Islet precursor cell (in vitro differentiated cells): Measurements from ENCODE around the gene EXOC1.
A peak's percentile ranks its signal among the peaks of the same experiment; 100 is the strongest.
"Not testable (repeated sequence)": the region's sequence is repeated elsewhere in the genome, so short reads cannot be mapped to it uniquely, and the experiment has no call there.

ENCODE experiments used
- DNase-seq: peaks from one replicate; pipeline ENCODE4 v3.0.0-alpha.2; 2018

EXOC1 gene, protein sequence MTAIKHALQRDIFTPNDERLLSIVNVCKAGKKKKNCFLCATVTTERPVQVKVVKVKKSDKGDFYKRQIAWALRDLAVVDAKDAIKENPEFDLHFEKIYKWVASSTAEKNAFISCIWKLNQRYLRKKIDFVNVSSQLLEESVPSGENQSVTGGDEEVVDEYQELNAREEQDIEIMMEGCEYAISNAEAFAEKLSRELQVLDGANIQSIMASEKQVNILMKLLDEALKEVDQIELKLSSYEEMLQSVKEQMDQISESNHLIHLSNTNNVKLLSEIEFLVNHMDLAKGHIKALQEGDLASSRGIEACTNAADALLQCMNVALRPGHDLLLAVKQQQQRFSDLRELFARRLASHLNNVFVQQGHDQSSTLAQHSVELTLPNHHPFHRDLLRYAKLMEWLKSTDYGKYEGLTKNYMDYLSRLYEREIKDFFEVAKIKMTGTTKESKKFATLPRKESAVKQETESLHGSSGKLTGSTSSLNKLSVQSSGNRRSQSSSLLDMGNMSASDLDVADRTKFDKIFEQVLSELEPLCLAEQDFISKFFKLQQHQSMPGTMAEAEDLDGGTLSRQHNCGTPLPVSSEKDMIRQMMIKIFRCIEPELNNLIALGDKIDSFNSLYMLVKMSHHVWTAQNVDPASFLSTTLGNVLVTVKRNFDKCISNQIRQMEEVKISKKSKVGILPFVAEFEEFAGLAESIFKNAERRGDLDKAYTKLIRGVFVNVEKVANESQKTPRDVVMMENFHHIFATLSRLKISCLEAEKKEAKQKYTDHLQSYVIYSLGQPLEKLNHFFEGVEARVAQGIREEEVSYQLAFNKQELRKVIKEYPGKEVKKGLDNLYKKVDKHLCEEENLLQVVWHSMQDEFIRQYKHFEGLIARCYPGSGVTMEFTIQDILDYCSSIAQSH

GRCh38 chr4:55853484-55854046 is at the start of gene EXOC1:
TSS of gene EXOC1 (plus strand) at chr4:55853648. CDS start at chr4:55858324, 4,676 bp downstream.
- peak; percentile 99 for DNase-seq

DNA sequence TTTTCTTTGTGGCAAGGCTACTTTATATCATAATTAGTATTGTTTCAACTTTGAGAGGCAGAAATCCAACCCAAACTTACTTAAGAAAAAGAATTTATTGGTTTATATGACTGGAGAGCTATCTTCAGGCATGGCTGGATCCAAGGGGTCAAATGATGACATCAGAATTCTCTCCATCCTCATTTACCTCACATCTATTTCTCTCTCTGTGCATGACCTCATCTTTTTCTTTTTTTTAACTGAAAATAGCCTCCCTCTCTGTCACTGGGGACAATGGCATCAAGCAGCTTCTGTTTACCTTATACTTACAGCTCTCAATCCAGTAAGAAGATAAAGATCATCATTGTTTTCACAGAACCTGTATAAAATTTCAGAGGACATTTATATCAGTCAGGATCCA is 45.9 kb upstream of the EXOC1 start:
- DNase-seq, result no peak

GRCh38 chr4:55808186-55808585 is 45.3 kb upstream of the EXOC1 start:
- DNase-seq, result no peak

GRCh38 chr4:55808632-55809031 is 44.8 kb upstream of the EXOC1 start:
- DNase-seq, result no peak

GRCh38 chr4:55817691-55818090 is 35.8 kb upstream of the EXOC1 start:
- no peak for DNase-seq

DNA sequence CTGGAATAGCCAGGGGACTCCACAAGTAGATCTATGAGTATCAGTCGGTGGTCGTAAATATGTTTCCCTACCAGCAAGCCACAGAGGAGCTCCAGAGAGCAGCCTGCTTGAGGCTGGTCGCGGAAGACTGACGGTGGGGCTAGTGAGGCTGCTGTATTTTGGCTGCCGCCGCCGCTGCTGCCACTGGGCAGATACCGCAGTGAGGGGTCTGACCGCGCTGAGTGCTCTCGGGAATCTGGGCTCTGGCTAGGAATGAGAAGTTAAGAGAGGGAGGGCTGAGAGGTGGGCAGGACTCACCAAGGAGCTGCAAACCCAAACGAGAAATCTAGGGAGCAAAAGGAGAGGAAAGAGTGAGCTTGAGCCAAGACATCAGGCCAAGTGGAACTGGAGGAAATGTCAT is 33.8 kb upstream of the EXOC1 start, which contains the start of gene EXOC1L:
Gene EXOC1L (plus strand): TSS at position 157 of the 400 bp plus-strand sequence. CDS start 237 bp downstream, at position 394.
- peak; percentile 93 for DNase-seq

DNA sequence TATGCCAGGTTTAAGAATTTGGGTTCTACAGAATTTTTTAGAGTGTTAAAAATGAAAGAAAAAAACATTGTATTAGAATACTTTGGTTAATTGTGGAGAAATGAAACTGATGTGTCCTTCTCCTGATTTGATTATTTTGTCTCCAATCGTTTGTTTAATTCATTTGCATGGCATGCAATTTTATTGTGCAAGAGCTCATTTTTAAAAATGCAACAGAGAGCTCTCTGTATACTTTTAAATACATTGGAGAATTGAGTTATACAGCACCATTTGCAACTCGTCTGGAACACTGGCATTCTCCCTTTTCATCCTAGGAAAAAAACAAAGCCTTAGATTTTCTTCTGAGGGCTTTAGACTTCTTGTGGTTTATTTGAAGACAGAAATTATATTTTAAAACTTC is 33.2 kb upstream of the EXOC1 start:
- no peak for DNase-seq

DNA sequence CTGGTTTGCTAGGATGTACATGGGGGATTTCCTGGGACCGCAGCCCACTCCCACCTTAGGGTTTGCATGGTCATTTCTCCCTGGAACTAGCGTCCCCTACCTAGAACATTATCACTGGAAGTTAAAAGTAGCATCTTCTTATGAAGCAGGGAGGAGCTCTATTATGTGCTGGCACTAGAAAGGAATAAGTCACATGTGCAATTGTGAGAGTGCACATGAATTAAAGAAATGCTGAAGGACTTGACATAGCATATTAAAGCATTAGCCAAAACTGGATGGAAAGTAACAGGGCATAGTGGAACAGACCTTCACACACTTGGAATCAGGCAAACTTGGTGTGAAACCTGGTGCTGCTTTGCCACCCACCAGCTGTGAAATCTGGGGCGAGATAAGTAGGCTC is 31.1 kb upstream of the EXOC1 start:
- DNase-seq, result no peak

DNA sequence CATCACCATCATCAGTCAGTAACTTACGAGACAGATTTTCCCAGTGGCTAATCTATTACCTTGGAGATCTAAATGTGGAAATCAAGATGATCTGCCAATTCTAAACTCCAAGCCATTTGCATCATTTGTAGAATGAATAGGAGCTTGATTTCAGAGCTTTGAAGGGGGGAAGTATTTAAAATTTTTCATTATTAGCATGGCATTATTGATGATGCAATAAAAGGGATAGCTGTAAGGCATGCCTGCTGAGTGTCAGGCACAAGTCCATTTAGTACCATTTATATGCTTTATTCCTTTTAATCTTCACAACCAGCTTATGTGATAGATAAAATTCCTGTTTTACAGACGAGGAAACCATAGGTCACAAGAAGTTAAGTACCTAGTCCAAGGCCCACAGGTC is 28.6 kb upstream of the EXOC1 start:
- no peak for DNase-seq

DNA sequence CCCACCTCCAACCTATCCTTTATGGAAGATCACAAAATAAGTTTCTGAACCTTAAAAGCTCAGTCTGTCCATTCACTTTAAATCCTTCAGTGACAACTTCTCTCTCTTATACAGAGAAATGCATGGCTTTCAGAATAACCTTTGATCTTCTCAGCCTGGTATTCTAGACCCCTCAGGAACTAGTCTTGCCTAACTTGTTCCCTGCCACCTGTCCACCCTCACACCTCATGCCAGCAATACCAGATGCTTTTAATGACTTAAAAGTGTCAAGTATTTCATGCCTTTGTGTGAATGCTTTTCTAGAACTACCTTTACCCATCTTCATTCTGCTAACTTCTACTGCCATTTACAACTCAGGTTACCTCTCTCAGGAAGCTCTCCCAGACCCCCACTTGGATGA is 26.5 kb upstream of the EXOC1 start:
- DNase-seq, result no peak

DNA sequence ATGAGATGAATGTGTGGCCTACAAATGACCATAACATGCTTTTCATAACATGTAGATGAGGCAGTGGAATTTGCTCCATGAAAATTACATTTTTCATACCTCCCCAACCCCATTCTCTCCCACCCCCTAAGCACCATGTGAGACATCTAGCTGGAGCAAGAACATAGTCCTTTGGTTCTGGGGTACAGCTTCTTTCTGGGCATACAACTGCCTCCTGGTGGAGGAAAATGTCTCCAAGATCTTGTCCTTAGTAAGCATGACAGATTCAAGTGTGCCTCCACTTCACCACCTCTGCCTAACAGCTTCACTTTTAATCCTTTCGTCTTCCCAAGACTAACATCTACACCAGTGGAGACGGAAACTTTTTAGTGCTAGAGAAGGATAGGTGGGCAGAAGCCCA is 25.9 kb upstream of the EXOC1 start:
- DNase-seq, result no peak

DNA sequence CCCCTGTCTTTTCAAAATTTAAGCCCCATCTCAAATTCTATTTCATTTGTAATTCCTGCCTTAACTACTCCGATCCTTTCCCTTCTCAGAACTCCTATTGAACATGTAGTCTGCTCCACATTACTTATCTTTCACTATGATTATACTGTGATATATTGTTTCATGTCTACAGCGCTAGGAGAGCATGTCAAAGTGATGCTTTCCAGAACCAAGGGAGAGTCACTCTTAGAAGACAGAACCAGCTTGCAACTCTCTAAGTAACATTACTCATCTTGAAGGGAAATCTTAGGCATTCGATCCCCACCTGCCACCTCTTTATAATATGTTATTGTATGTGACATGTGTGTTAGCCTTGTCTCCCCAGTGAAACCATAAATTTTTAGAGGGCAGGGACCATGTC is 23.4 kb upstream of the EXOC1 start:
- no peak for DNase-seq

GRCh38 chr4:55830716-55831115 is 22.7 kb upstream of the EXOC1 start:
- DNase-seq, result no peak

DNA sequence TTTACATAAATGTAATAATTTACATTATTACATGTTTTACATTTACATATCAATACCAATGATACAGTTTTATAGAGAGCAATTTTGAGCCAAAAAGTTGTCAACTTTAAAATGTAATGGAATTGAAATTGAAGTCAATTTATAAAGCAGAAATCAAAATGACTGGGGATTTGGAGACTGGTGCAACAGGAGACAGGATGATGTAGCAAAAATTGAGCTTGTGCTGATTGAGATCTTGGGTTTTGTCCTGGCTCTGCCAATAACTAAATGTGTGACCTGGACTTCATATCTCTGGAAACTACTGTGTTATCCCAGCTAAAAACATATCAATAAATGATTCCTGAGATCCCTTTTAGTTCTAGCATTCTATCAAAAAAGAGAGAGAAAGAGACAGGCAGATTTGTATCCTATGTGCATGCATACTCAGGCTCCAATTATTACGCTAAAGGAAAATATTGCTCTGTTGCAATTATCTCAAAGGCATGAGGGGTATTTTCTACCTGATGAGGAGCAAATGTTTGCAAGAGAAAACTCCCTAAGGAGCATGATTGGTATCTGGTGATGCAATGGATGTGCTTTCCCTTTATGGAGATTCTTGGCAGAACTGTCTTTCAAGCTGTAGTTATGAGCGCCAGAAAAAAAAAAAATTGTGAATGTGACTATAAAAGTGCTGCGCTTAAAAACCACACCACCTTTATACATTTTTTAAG is 19.2 kb upstream of the EXOC1 start:
- DNase-seq, result no peak

DNA sequence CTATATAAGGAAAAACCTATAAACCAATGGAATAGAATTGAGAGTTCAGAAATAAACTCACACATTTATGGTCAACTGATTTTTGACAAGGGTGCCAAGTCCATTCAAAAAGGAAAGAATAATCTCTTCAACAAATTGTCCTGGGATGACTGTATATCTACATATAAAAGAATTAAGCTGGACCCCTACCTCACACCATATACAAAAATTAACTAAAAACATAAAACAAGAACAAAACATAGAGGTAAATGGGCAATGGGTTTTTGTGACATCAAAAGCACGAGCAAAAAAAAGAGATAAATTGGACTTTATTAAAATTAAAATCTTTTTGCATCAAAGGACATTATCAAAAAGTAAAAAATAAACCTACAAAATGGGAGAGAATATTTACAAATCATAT is 15.5 kb upstream of the EXOC1 start:
- DNase-seq, result no peak

DNA sequence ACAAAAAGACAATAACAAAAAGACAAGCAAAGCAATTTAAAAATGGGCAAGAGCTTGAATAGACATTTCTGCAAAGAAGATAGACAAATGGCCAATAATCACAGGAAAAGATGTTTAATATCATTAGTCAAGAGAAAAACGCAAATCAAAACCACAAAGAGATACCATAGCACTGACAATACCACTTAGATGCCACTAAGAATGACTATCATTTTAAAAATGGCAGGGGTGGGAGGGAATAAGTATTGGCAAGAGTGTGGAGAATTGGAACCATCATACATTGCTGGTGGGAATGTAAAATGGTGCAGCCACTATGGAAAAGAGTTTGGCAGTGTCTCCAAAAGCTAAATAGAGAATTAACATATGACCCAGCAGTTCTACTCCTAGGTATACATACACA is 15.1 kb upstream of the EXOC1 start:
- no peak for DNase-seq

- no peak for DNase-seq
These were observed 14.5 kb upstream of the EXOC1 start for GRCh38 chr4:55838952-55839351.

GRCh38 chr4:55840956-55841355 is 12.5 kb upstream of the EXOC1 start:
- DNase-seq, result no peak

DNA sequence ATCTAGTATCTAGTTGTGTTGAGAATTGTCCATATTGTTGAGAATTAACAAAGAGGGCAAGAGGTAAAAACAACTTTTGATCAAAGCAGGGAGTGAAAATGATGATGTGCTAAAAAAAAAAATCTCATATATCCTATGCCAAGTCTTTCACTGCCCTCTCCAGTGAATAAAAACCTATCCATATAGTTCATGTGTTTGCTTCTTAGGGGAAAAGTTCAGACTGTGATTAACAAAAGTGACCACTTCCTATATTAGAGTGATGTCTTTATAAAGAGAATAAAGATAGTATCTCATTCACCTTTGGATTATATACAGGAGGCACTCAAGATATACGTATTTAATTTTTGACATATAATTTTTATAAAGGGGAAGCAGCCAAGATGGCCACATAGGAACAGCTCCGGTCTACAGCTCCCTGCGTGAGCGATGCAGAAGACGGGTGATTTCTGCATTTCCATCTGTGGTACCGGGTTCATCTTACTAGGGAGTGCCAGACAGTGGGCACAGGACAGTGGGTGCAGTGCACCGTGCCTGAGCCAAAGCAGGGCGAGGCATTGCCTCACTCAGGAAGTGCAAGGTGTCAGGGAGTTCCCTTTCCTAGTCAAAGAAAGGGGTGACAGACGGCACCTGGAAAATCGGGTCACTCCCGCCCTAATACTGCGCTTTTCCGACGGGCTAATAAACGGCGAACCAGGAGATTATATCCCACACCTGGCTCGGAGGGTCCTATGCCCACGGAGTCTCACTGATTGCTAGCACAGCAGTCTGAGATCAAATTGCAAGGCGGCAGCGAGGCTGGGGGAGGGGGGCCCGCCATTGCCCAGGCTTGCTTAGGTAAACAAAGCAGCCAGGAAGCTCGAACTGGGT is 11.8 kb upstream of the EXOC1 start:
- DNase-seq, result not testable (repeated sequence)

DNA sequence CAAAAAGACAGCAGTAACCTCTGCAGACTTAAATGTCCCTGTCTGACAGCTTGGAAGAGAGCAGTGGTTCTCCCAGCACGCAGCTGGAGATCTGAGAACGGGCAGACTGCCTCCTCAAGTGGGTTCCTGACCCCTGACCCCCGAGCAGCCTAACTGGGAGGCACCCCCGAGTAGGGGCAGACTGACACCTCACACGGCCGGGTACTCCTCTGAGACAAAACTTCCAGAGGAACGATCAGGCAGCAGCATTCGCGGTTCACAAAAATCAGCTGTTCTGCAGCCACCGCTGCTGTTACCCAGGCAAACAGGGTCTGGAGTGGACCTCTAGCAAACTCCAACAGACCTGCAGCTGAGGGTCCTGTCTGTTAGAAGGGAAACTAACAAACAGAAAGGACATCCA is 11.1 kb upstream of the EXOC1 start:
- not testable (repeated sequence) for DNase-seq

DNA sequence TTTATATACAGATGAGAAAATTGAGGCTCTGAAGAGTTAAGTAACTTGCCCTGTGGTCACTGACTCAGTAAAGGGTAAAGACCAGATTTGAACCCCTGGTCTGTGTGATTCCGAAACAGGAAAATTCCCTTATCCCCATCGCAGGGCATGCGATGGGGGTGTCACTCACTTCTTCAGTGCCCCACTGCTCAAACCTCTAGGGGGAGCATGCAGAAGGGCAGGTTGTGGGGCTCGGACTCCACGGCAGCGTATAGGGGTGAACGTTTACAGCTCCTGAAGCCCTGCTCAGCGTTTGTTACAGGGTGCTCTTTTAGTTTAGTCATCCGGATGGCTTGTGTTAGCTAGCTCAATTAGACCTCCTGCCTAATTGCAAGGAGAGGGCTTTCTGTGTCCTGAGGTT is 3.7 kb upstream of the EXOC1 start:
- DNase-seq, result no peak

- no peak for DNase-seq
These were observed 1.6 kb upstream of the EXOC1 start for GRCh38 chr4:55851885-55852284.
